Sigmoid colon (tissue), 7 donors: ENCODE results near the gene NVL. TPM values are rescaled to one million over a fixed set of nuclear protein-coding genes. Genes with fewer than 3 reads are reported as not detected.

Experiments
- DNase-seq: peaks from one replicate; pipeline ENCODE4 v3.0.0-alpha.2; 2019
- H3K27ac ChIP-seq, 4 donors: fragments of 200-600 bp; sonication (generic); one replicate each; pipeline ENCODE4 v1.5.1; 2016 to 2019; ENCODE audit warnings: mild to moderate bottlenecking in 1 of 4
- H3K27me3 ChIP-seq, 3 donors: fragments of 200-600 bp; sonication (generic); one replicate each; pipeline ENCODE4 v1.5.1; 2019; ENCODE audit warnings: mild to moderate bottlenecking in 1 of 3
- H3K36me3 ChIP-seq, 4 donors: fragments of 200-600 bp; sonication (generic); one replicate each; pipeline ENCODE4 v1.5.1; 2016 to 2019
- H3K4me1 ChIP-seq, 4 donors: fragments of 200-600 bp; sonication (generic); one replicate each; pipeline ENCODE4 v1.5.1; 2017 to 2019
- H3K4me3 ChIP-seq, 4 donors: fragments of 200-600 bp; sonication (generic); one replicate each; pipeline ENCODE4 v1.5.1; 2017 to 2019; ENCODE audit warnings: mild to moderate bottlenecking in 2 of 4, moderate library complexity in 1 of 4
- H3K9me3 ChIP-seq, 4 donors: fragments of 200-600 bp in 3 of 4; sonication (generic) in 3 of 4; one replicate each; pipeline versions ENCODE4 v1.5.1 to v1.6.1; 2013 to 2019
- CTCF ChIP-seq, 4 experiments: fragments of 450-650 bp in 3 of 4; fragments of 200-600 bp in 1 of 4; IDR thresholded peaks; one replicate each; pipeline ENCODE4 v1.5.1; 2016 to 2019; ENCODE audit warnings: antibody characterized with exemption in 4 of 4, mild to moderate bottlenecking in 3 of 4, moderate library complexity in 2 of 4
- EP300 ChIP-seq, 4 donors: sonication (generic); formaldehyde crosslinking; IDR thresholded peaks; one replicate each; pipeline ENCODE4 v1.6.1; 2017; ENCODE audit warnings: antibody characterized with exemption in 4 of 4
- POLR2A ChIP-seq, 2 donors: fragments of 450-650 bp; IDR thresholded peaks; one replicate each; pipeline ENCODE4 v1.6.1; 2016; ENCODE audit warnings: antibody characterized with exemption in 2 of 2, mild to moderate bottlenecking in 2 of 2, moderate library complexity in 2 of 2
- POLR2AphosphoS5 ChIP-seq, 4 donors: sonication (generic); formaldehyde crosslinking; IDR thresholded peaks; one replicate each; pipeline ENCODE4 v1.6.1; 2017; ENCODE audit warnings: antibody characterized with exemption in 4 of 4
- WGBS, 2 donors: extraction: QIAGEN DNeasy Blood & Tissue Kit; methylation state at CpG; one replicate each; pipeline ENCODE4 v1.1.7; 2013; 5-methylcytosine and 5-hydroxymethylcytosine counted together
- intact Hi-C: fragments of 100-400 bp; cut with DNase I; formaldehyde crosslinking; loops from one replicate; pipeline ENCODE4 v1.15.1; 2023
- polyA plus RNA-seq, 3 donors: library from polyadenylated mRNA; stranded (reverse); fragments of 200-250 nt; gene quantifications; one replicate each; pipeline ENCODE4 v1.2.3, GENCODE V29; 2013
- total RNA-seq, 4 donors: library from RNA; depleted of rRNA; stranded (reverse); fragments of >200 nt; gene quantifications; one replicate each; pipeline ENCODE4 v1.1.0, GENCODE V29; 2016
- donor health status: healthy with polysubstance abuse.
- donor health status: Bipolar disorder and iron deficiency.
- donor health status: healthy.

Gene NVL
- total and polyA plus RNA-seq, 7 donors: 21.4 to 32.4 (median 25.0) TPM

GRCh38 chr1:224205438-224205840 lies 124.5 kb downstream of the NVL start:
- intact Hi-C loops: no loop called here
- Histone ChIP-seq H3K9me3 (no peaks in the 10 kb centered on the region), H3K36me3 (no peaks in the 10 kb centered on the region), H3K4me1 (peaks cover 0 to 28% (median 22%) of the 10 kb centered on the region in 4 donors), H3K4me3 (no peak overlapping the region), H3K27me3 (no peaks in the 10 kb centered on the region), H3K27ac (peak overlapping the region; percentile 11 to 65 (median 58))
- no peak for TF ChIP-seq EP300 (IDR thresholded peaks at IDR 0.05)
- TF ChIP-seq POLR2AphosphoS5 (IDR thresholded peaks at IDR 0.05): no peak
- TF ChIP-seq POLR2A (IDR thresholded peaks at IDR 0.05): no peak
- no peak for TF ChIP-seq CTCF (IDR thresholded peaks at IDR 0.05)
- no peak for DNase-seq
- 14 to 21% methylated on average over 4 of the region's 4 CpGs for WGBS, 2 donors

DNA sequence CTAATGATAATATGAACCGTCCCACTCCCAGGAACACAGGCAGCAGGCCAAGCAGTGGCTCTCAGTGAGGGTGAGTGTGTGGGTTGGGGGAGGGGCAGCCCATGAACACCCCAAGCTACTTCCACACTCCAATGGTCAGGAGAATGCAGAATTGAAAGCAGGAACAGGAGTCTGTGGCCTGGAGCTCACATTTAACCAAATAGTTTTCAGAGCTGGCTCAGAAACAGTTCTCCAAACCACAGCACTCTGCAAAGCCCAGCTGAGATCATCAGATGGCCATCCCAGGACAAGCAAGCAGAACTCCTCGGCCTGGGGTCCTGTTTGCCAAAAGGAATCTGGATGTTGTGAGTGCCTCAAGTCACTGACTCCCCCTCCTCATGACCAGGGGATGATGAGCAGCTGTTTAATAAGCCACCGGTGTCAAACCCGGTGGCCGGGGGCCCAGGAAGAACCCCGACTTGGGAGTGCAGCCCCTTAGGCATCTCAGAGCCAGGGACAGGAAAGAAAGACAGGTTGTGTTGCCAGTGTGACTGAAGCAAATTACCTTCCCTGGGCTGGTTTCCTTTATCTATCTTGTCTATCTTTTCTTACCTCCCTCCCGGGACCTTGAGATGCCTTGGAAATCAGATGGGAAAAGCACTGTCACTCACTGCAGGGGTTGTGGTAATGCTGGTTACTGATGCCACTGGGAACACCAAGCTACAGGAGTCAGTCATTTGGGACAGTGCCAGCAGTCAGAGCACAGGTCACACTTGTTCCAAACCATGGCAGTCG lies 126.5 kb downstream of the NVL start:
- Histone ChIP-seq H3K4me1 (peaks cover 0 to 28% (median 22%) of the 10 kb centered on the region in 4 donors), H3K4me3 (no peak overlapping the region), H3K27ac (peak overlapping the region in 1 of 4 donors; percentile 40), H3K9me3 (no peaks in the 10 kb centered on the region), H3K36me3 (no peaks in the 10 kb centered on the region), H3K27me3 (no peaks in the 10 kb centered on the region)
- intact Hi-C loops: no loop called here
- DNase-seq: peak; percentile 70
- WGBS, 2 donors: 61 to 71% methylated on average over 8 of the region's 8 CpGs
- TF ChIP-seq POLR2AphosphoS5 (IDR thresholded peaks at IDR 0.05) (no peak), POLR2A (IDR thresholded peaks at IDR 0.05) (no peak), CTCF (IDR thresholded peaks at IDR 0.05) (no peak), EP300 (IDR thresholded peaks at IDR 0.05) (no peak)

DNA sequence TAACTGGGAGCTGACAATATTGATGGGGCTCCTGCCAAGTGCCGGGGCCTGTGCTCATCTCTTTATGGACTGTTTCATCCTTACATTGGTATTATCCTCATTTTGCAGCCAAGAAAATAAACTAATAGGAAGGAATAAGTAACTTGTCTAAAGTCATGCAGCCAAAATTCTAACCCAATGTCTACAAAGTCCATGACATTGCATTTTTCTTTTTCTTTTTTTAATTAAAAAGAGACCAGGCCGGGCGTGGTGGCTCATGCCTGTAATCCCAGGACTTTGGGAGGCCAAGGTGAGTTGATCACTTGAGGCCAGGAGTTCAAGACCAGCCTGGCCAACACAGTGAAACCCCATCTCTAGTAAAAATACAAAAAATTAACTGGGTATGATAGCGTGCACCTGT lies 128.1 kb downstream of the NVL start:
- H3K27me3 ChIP-seq: no peaks in the 10 kb centered on the region
- 93 to 96% methylated on average over 4 of the region's 4 CpGs for whole genome bisulfite sequencing, 2 donors
- H3K4me3 ChIP-seq: no peak overlapping the region
- intact Hi-C loops: no loop called here
- no peaks in the 10 kb centered on the region for H3K36me3 ChIP-seq
- DNase-seq: no peak
- no peak for TF ChIP-seq POLR2A (IDR thresholded peaks at IDR 0.05)
- no peak for TF ChIP-seq POLR2AphosphoS5 (IDR thresholded peaks at IDR 0.05)
- no peak for TF ChIP-seq CTCF (IDR thresholded peaks at IDR 0.05)
- no peak for TF ChIP-seq EP300 (IDR thresholded peaks at IDR 0.05)
- no peaks in the 10 kb centered on the region for H3K9me3 ChIP-seq
- peaks cover 0 to 28% (median 22%) of the 10 kb centered on the region in 4 donors for H3K4me1 ChIP-seq
- no peak overlapping the region for H3K27ac ChIP-seq

GRCh38 chr1:224201383-224201782 lies 128.6 kb downstream of the NVL start:
- Histone ChIP-seq H3K27me3 (no peaks in the 10 kb centered on the region), H3K4me1 (peaks cover 0 to 28% (median 22%) of the 10 kb centered on the region in 4 donors), H3K36me3 (no peaks in the 10 kb centered on the region), H3K27ac (no peak overlapping the region), H3K9me3 (no peaks in the 10 kb centered on the region), H3K4me3 (no peak overlapping the region)
- WGBS, 2 donors: 84 to 94% methylated on average over 5 of the region's 5 CpGs
- no peak for DNase-seq
- intact Hi-C loops: no loop called here
- TF ChIP-seq POLR2A (IDR thresholded peaks at IDR 0.05): no peak
- TF ChIP-seq CTCF (IDR thresholded peaks at IDR 0.05): no peak
- no peak for TF ChIP-seq EP300 (IDR thresholded peaks at IDR 0.05)
- no peak for TF ChIP-seq POLR2AphosphoS5 (IDR thresholded peaks at IDR 0.05)
